ENCODE measurements around the gene MTERF4. TPM values are rescaled to one million over a fixed set of nuclear protein-coding genes. Genes with fewer than 3 reads are reported as not detected.

Gene MTERF4
- total and polyA plus RNA-seq, 10 of the 15 experiments (the other 5 are each of a cell fraction or from before 2014, with no cell fraction given), result 36.7 to 69.1 (median 45.5) TPM

DNA sequence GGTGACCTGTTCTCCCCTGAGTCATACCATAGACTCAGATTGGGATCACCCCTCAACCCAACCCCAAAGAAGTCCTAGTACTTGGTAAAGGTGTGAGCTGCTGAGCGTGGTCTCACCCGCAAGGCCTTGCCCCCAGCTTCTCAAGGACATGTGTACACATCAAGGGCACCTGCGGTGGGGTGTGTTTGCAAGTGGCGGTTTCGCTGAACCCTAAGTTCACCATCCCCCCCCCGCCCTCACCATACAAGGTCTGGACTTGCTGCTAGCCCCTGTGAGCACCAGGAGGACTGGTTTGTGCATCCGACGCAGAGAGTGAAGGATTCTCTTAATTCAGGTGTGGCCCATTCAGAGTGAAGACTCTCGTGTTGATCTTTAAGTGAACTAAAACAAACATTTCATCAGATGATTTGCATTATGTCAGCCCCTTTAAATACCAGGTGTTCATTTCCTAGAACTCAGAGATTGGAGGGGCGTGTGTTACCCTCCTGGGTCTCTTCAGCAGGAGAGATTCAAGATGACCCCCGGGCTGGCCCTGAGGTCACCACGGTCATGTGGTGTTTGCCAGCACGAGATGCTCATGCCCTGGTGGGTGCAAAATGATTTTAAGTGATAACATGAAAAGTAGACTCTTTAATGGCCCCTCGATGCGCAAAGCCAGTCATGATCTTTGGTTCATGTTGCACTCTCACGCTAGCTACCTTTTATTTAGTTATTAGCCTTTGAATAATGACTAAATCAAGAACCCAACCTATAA lies 27.8 kb downstream of the MTERF4 start:
- BruUV-seq (replicated peaks), result no TSS peak
- intact Hi-C loops (cut with micrococcal nuclease; ENCODE audit: unreplicated experiment) (no loop called here), in situ Hi-C loops (cut with MboI) (no loop called here)
- H3K36me3 ChIP-seq (ENCODE audit: control insufficient read depth in 2 of 2, insufficient read depth in 2 of 2, low read length in 1 of 2), result peaks cover 0 to 3% of the 10 kb centered on the region in 2 experiments; a peak in 1 of 4 replicates
- TF ChIP-seq, protein P1, sequence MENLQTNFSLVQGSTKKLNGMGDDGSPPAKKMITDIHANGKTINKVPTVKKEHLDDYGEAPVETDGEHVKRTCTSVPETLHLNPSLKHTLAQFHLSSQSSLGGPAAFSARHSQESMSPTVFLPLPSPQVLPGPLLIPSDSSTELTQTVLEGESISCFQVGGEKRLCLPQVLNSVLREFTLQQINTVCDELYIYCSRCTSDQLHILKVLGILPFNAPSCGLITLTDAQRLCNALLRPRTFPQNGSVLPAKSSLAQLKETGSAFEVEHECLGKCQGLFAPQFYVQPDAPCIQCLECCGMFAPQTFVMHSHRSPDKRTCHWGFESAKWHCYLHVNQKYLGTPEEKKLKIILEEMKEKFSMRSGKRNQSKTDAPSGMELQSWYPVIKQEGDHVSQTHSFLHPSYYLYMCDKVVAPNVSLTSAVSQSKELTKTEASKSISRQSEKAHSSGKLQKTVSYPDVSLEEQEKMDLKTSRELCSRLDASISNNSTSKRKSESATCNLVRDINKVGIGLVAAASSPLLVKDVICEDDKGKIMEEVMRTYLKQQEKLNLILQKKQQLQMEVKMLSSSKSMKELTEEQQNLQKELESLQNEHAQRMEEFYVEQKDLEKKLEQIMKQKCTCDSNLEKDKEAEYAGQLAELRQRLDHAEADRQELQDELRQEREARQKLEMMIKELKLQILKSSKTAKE (IDR thresholded peaks at IDR 0.05; ENCODE audit: low read depth, poor library complexity, severe bottlenecking), result no peak
- TF ChIP-seq, protein P2, sequence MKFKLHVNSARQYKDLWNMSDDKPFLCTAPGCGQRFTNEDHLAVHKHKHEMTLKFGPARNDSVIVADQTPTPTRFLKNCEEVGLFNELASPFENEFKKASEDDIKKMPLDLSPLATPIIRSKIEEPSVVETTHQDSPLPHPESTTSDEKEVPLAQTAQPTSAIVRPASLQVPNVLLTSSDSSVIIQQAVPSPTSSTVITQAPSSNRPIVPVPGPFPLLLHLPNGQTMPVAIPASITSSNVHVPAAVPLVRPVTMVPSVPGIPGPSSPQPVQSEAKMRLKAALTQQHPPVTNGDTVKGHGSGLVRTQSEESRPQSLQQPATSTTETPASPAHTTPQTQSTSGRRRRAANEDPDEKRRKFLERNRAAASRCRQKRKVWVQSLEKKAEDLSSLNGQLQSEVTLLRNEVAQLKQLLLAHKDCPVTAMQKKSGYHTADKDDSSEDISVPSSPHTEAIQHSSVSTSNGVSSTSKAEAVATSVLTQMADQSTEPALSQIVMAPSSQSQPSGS (IDR thresholded peaks at IDR 0.05; ENCODE audit: low read length), result no peak
- TF ChIP-seq SUPT20H (IDR thresholded peaks at IDR 0.05; ENCODE audit: borderline replicate concordance, control insufficient read depth, low read depth, low read length) (no peak), MYC (IDR thresholded peaks at IDR 0.05; ENCODE audit: insufficient read depth, insufficient read length, insufficient replicate concordance, low read length, severe bottlenecking) (no peak), ZNF207 (IDR thresholded peaks at IDR 0.05; ENCODE audit: borderline replicate concordance) (no peak), GABPA (IDR thresholded peaks at IDR 0.05; ENCODE audit: low read depth) (no peak), TAF1 (IDR thresholded peaks at IDR 0.05; ENCODE audit: borderline replicate concordance, low read depth, low read length) (no peak), MTA3 (IDR thresholded peaks at IDR 0.05; ENCODE audit: borderline replicate concordance, low read length) (no peak), RCOR1 (conservative IDR thresholded peaks at IDR 0.05; ENCODE audit: low read depth, low read length) (no peak), BMI1 (IDR thresholded peaks at IDR 0.05; ENCODE audit: borderline replicate concordance) (no peak), NR2C1 (IDR thresholded peaks at IDR 0.05) (no peak)
- H3K9ac ChIP-seq (ENCODE audit: control insufficient read depth, insufficient read depth, low read length), result no peak overlapping the region
- H3K4me2 ChIP-seq (ENCODE audit: control insufficient read depth, insufficient read depth), result no peak overlapping the region
- ChIA-PET RAD21 (ENCODE audit: unreplicated experiment) (no interaction called here), SMC1A (ENCODE audit: uncharacterized antibody, unreplicated experiment) (no interaction called here), CTCF (no interaction called here), POLR2A (interaction anchor here (0.6 kb wide), 1 partner anchor 12 kb away, joined by 7 read pairs; no protein-coding TSS in a partner anchor)
- DNase-seq (ENCODE audit: low read depth, low spot score) (no peak), ATAC-seq (no peak), FAIRE-seq (no peak)
- H3K4me1 ChIP-seq (ENCODE audit: control insufficient read depth, insufficient read depth, low read length), result no peaks in the 10 kb centered on the region
- no peaks in the 10 kb centered on the region for H3K79me2 ChIP-seq (ENCODE audit: control insufficient read depth, insufficient read depth, low read length)
- WGBS (ENCODE audit: insufficient coverage, insufficient replicate concordance, low lambda C conversion rate, missing lambda C conversion rate), result 77% methylated on average over 16 of the region's 16 CpGs
- no peaks in the 10 kb centered on the region for H3K27me3 ChIP-seq (replicated peaks in 1 of 2; ENCODE audit: control insufficient read depth in 2 of 2, insufficient read depth in 2 of 2, low read length in 1 of 2)
- no peak overlapping the region for H3K27ac ChIP-seq (ENCODE audit: control insufficient read depth, insufficient read depth)
- H3K9me3 ChIP-seq (replicated peaks; ENCODE audit: control insufficient read depth, insufficient read depth, low read length), result no peaks in the 10 kb centered on the region
- H3K4me3 ChIP-seq, result no peak overlapping the region
- H4K20me1 ChIP-seq (ENCODE audit: control insufficient read depth, insufficient read depth), result no peaks in the 10 kb centered on the region
- H2AFZ ChIP-seq (ENCODE audit: control insufficient read depth, low read depth, low read length), result no peak overlapping the region
